GM18858 (cell line): ENCODE measurements around the gene GRAP2.
A peak's percentile ranks its signal among the peaks of the same experiment; 100 is the strongest.

ENCODE experiments used
- ATAC-seq: cut with Tn5 transposase; IDR thresholded peaks from one replicate; pipeline ENCODE4 v1.9.1; 2021; ENCODE audit not compliant: unreplicated experiment

Gene GRAP2

GRCh38 chr22:39960791-39961746, 60.2 kb downstream of the GRAP2 start:
- peak; percentile 78 for ATAC-seq

- no peak for ATAC-seq
These were observed 61.2 kb downstream of the GRAP2 start for GRCh38 chr22:39962071-39962470.

- no peak for ATAC-seq
These were observed 64.9 kb downstream of the GRAP2 start for GRCh38 chr22:39965748-39966147.

- ATAC-seq, result no peak
These were observed 65.6 kb downstream of the GRAP2 start for GRCh38 chr22:39966470-39966869.

- no peak for ATAC-seq
These were observed 66.4 kb downstream of the GRAP2 start for GRCh38 chr22:39967103-39967829.

- ATAC-seq, result no peak
These were observed 67.4 kb downstream of the GRAP2 start for GRCh38 chr22:39967996-39968972.

- ATAC-seq, result no peak
These were observed 69.9 kb downstream of the GRAP2 start for GRCh38 chr22:39970742-39971141.

- no peak for ATAC-seq
These were observed 71.8 kb downstream of the GRAP2 start for GRCh38 chr22:39972641-39973040.

GRCh38 chr22:39973656-39974055, 72.8 kb downstream of the GRAP2 start:
- no peak for ATAC-seq

GRCh38 chr22:39974065-39974464, 73.2 kb downstream of the GRAP2 start:
- ATAC-seq, result no peak

GRCh38 chr22:39979048-39979447, 78.2 kb downstream of the GRAP2 start:
- no peak for ATAC-seq

GRCh38 chr22:39979458-39979857, 78.6 kb downstream of the GRAP2 start:
- ATAC-seq, result no peak

- no peak for ATAC-seq
These were observed 79.7 kb downstream of the GRAP2 start for GRCh38 chr22:39980596-39980995.

GRCh38 chr22:39983346-39983745, 82.5 kb downstream of the GRAP2 start:
- no peak for ATAC-seq

- no peak for ATAC-seq
These were observed 83.1 kb downstream of the GRAP2 start for GRCh38 chr22:39984006-39984405.

- ATAC-seq, result no peak
These were observed 83.9 kb downstream of the GRAP2 start for GRCh38 chr22:39984746-39985145.

- no peak for ATAC-seq
These were observed 84.6 kb downstream of the GRAP2 start for GRCh38 chr22:39985383-39986035.

- ATAC-seq, result no peak
These were observed 87.7 kb downstream of the GRAP2 start for GRCh38 chr22:39988386-39989114.

- ATAC-seq, result no peak
These were observed 88.7 kb downstream of the GRAP2 start for GRCh38 chr22:39989633-39990032.

GRCh38 chr22:39990686-39991085, 89.8 kb downstream of the GRAP2 start:
- ATAC-seq, result no peak
